ENCODE data around the gene SCO1. TPM values are rescaled to one million over a fixed set of nuclear protein-coding genes. Genes with fewer than 3 reads are reported as not detected.
A peak's percentile ranks its signal among the peaks of the same experiment; 100 is the strongest.

SCO1 gene
- total RNA-seq, 1 donor from 2014 or later: 8.4 TPM

DNA sequence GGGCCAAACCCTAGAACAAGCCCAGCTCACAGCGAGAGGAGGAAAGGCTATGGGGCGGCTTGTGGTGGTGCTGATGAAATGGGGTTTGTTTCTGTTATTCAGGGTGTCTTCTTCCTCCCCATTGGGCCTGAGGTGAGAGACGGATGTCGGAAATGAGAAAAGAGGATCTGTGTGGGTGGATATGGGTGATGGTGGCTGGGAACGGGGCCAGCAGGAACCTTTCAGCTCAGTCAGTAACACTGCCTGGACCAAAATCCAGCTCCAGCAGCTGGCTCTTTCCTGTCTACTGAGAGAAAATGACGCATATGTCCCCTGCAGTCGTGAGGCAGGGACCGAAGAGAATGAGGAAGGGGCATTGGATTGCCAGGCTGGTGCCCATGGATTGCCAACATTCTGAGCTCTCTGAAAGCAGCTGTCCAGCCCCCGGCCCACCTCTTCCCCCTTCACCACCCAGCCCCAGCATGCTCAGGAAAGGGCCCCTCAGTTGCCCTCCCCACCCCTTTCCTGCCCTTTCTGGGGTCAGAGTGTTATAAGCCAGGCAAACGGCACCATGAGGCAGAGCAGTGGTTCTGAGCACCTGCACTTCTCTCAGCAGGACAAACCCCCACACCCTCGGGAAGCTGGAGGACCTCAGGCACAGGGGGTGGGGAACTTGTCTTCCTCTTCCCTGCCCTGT, 44.2 kb downstream of the SCO1 start:
- no peak for DNase-seq

DNA sequence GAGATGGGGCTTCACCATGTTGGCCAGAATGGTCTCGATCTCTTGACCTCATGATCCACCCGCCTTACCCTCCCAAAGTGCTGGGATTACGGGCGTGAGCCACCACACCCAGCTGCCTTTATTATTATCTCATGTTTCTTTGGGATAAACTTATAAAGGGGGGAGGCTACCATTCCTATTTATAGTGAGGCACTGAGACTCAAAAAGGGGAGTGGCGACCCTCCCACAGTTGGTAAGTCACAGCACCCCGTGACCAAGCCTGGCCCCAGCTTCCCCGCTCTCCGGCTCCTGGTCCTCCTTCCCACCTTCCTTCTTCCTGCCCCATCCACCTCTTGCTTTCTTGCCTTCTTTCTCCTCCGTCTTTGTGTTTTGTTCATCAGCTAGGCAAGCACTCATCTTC, 45.4 kb downstream of the SCO1 start:
- no peak for DNase-seq

- DNase-seq: no peak
Measured at GRCh38 chr17:10649602-10650001, 47.7 kb downstream of the SCO1 start.

DNA sequence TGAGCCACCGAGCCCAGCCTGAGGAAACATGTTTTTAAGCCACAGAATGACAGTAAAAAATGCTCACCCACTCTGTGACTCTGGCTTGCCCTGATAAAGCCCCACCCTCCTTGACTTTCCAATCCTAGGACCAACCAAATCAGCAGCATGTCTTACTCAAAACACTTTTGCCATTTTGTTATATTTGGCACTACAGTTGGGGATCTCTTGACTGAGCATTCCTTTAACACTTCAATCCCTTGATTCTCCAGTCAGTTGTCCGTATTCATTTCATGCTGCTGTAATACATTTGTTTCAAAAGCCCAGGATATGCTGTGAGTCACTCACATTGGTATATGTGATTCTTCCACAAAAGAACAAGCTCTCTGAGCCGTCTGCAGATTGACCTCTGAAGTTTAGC, 48.4 kb downstream of the SCO1 start:
- no peak for DNase-seq

DNA sequence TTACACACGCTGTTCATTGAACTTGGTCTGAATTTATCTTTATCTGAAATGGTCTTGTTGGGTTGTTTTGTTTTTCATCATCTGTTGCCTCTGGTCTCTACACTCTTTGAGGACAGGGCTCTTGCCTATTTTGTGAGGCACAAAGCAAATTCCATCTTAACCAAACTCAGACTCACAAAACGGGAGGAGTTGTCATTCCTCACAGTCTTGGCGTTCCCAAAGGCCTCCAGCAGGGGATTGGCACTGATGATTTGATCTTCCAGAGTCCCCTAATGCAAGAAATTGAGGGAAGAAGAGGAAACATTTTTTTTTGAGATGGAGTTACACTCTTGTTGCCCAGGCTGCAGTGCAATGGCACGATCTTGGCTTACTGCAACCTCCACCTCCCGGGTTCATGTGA, 49.0 kb downstream of the SCO1 start:
- no peak for DNase-seq

DNA sequence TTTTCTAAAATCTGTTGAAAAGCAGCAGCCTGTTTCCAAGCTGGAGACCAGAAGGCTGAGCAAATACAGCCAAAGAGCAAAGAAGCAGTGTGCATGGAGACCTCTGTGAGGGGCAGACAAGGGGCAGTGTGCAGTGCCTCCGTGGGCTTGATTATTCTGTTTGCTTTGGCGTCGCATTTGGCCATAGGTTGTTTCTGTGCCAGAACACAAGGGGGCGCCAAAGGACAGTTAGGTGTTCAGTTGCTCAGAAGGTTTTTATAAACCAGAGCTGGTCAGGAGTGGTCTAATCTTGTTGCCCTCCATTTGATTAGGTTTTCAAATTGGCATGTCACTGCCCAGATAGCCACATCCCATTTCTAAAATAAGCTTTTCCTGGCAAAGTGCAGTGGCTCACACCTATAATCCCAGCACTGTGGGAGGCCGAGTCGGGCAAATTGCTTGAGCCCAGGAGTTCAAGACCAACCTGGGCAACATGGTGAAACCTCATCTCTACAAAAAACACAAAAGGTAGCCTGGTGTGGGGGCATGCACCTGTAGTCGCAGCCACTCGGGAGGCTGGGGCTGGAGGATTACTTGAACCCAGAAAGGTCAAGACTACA, 50.8 kb downstream of the SCO1 start:
- peak; percentile 40 for DNase-seq

- DNase-seq: no peak
Measured at GRCh38 chr17:10640475-10640874, 56.9 kb downstream of the SCO1 start.

GRCh38 chr17:10638151-10638550, 59.2 kb downstream of the SCO1 start:
- DNase-seq: no peak

GRCh38 chr17:10635290-10635689, 62.0 kb downstream of the SCO1 start:
- no peak for DNase-seq

DNA sequence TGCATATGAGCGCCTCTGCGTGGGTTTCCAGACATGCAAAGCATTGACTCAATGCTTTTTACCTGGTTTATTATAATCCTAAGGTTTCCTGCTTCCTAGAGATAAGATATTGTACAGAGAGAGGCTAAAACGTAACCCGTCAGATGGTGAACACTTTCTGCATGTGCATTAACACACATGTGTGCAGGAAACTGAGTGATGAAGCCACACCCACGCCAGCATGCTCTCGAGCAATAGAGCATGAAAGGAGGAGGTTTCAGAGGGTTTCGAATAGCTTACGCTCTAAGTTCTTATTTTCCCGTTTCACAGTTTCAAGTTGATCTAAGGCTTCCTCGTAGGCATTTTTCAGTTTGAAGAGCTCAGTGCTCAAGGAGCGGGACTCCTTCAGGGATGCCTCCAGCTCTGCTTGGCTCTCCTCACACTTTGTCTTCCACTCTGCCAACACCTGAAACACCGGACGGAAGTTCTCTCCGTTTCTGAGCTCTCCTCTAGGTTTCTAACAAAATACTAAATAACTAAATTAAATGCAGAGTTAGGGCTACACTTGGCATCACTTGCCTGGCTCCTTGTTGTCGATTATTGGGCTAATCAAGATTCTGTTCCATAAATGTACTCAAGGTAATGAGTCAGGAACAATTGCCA, 63.5 kb downstream of the SCO1 start:
- DNase-seq: no peak

DNA sequence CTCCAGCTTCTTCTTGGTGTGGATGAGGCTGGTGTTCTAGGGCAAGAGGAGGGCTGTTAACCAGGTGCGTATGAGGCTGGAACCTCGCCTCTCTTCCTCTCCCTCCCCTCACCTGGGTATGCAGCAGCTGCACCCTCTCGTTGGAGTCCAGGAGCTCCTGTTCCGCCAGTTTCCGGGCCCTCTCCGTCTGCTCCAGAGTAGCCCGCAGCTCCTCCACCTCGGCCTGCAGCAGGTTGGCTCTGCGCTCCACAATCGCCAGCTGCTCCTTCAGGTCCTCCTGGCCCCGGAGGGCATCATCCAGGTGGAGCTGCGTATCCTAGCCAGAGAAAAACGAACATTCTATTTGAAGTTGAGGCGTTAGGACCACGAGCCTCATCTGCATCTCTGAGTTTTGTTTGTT, 65.6 kb downstream of the SCO1 start:
- DNase-seq: no peak

DNA sequence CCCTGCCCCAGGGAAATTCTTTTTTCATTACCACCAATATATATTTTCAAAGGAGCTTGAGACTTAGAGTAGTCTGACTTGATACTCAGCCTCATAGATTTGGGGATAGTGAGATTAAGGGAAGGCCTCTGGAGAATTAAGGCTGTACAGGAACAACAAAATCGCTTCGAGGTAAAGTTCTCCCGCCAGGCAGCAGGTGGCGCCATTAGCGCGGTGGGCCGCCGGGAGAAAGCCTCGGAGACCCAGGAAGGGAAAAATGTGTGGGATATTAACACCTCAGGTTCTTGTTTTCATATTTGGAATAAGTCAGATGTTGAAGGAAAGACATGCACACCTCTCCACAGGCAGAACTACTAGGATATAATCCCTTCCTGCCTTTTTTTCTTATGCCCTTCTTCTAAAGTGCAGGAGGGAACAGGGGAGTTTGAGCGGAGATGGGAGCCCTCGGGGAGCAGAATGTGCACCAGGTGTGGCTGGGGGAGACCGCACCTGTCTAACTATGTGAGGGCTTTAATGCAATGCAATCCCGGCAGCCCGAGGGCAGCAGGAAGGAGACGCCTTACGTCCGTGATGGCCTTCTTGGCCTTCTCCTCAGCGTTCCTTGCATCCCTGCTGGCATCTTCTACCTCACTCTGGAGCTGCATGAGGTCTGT, 66.2 kb downstream of the SCO1 start:
- DNase-seq: no peak

GRCh38 chr17:10629706-10630105, 67.6 kb downstream of the SCO1 start:
- no peak for DNase-seq

DNA sequence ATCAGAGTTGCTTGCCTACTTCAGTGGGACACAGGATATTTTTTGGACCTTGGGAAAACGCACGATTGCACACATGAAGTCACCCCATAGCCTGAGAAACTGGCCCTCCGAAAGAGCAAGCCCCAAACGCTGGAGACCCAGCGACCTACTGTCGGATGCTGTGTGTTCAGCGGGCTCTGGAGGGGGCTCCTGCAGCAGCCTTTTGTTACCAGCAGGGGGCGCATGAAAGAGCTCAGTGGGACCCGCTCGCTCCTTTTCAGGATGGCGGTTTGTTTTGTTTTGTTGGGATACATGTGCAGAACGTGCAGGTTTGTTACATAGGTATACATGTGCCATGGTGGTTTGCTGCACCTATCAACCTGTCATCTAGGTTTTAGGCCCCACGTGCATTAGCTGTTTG, 68.6 kb downstream of the SCO1 start:
- no peak for DNase-seq

- no peak for DNase-seq
Measured at GRCh38 chr17:10626390-10626789, 70.9 kb downstream of the SCO1 start.

- DNase-seq: no peak
Measured at GRCh38 chr17:10624969-10625368, 72.4 kb downstream of the SCO1 start.

DNA sequence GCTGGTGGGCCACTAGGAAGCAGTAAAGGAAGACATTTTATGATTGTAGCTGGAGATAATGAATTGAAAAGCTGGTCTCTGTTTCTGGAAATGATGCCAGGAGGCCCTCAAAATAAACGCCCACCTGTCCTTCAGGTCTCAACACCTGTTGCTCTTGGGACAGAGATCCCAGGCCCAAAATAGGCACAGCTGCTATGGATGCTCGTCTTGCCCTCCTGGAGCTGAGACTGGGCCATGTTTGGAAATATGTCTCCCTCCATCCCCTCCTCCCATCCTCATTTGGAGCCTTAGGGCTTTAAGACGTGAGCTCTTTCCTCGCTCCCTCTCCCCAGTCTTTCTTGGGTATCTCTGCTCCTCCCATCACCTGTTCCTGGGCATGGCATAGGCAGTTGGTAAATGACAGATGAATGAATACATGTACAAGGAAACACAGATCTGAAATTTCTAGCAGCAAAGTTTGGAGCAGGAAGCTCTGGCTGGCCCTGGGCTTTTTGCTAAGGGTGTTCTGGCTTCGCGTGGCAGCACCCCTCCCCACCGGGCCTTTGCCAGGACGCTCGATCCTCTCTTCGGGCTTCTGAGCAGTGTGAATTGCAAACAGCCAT, 73.5 kb downstream of the SCO1 start:
- no peak for DNase-seq

GRCh38 chr17:10622617-10623485, 74.5 kb downstream of the SCO1 start:
- no peak for DNase-seq
